ENCODE results near the gene HHIP.

HHIP gene

GRCh38 chr4:144703494-144703893, 57.5 kb downstream of the HHIP start:
- no peak for DNase-seq (ENCODE audit: low read depth in 1 of 2, low spot score in 1 of 2)

GRCh38 chr4:144705601-144706590, 59.9 kb downstream of the HHIP start:
- no peak for DNase-seq (ENCODE audit: low read depth in 1 of 2, low spot score in 1 of 2)

GRCh38 chr4:144709159-144709558, 63.2 kb downstream of the HHIP start:
- DNase-seq (ENCODE audit: low read depth in 1 of 2, low spot score in 1 of 2) = no peak

- DNase-seq (ENCODE audit: low read depth in 1 of 2, low spot score in 1 of 2) = no peak
Observed at GRCh38 chr4:144709793-144710525, 64.0 kb downstream of the HHIP start.

- DNase-seq (ENCODE audit: low read depth in 1 of 2, low spot score in 1 of 2) = no peak
Observed at GRCh38 chr4:144710526-144710912, 64.6 kb downstream of the HHIP start.

GRCh38 chr4:144711700-144712456, 65.9 kb downstream of the HHIP start:
- no peak for DNase-seq (ENCODE audit: low read depth in 1 of 2, low spot score in 1 of 2)

- no peak for DNase-seq (ENCODE audit: low read depth in 1 of 2, low spot score in 1 of 2)
Observed at GRCh38 chr4:144712775-144713174, 66.8 kb downstream of the HHIP start.

- DNase-seq (ENCODE audit: low read depth in 1 of 2, low spot score in 1 of 2) = no peak
Observed at GRCh38 chr4:144714166-144714565, 68.2 kb downstream of the HHIP start.

- no peak for DNase-seq (ENCODE audit: low read depth in 1 of 2, low spot score in 1 of 2)
Observed at GRCh38 chr4:144715230-144715629, 69.3 kb downstream of the HHIP start.

- no peak for DNase-seq (ENCODE audit: low read depth in 1 of 2, low spot score in 1 of 2)
Observed at GRCh38 chr4:144716778-144717177, 70.8 kb downstream of the HHIP start.

- no peak for DNase-seq (ENCODE audit: low read depth in 1 of 2, low spot score in 1 of 2)
Observed at GRCh38 chr4:144718958-144719512, 73.1 kb downstream of the HHIP start.

- DNase-seq (ENCODE audit: low read depth in 1 of 2, low spot score in 1 of 2) = no peak
Observed at GRCh38 chr4:144720491-144720890, 74.5 kb downstream of the HHIP start.

- no peak for DNase-seq (ENCODE audit: low read depth in 1 of 2, low spot score in 1 of 2)
Observed at GRCh38 chr4:144721994-144722393, 76.0 kb downstream of the HHIP start.

- no peak for DNase-seq (ENCODE audit: low read depth in 1 of 2, low spot score in 1 of 2)
Observed at GRCh38 chr4:144723471-144723870, 77.5 kb downstream of the HHIP start.

GRCh38 chr4:144729175-144729574, 83.2 kb downstream of the HHIP start:
- DNase-seq (ENCODE audit: low read depth in 1 of 2, low spot score in 1 of 2) = no peak

- no peak for DNase-seq (ENCODE audit: low read depth in 1 of 2, low spot score in 1 of 2)
Observed at GRCh38 chr4:144732584-144733428, 86.8 kb downstream of the HHIP start.

GRCh38 chr4:144733566-144733965, 87.6 kb downstream of the HHIP start:
- DNase-seq (ENCODE audit: low read depth in 1 of 2, low spot score in 1 of 2) = no peak

- DNase-seq (ENCODE audit: low read depth in 1 of 2, low spot score in 1 of 2) = no peak
Observed at GRCh38 chr4:144734522-144734921, 88.6 kb downstream of the HHIP start.

GRCh38 chr4:144738649-144739048, 92.7 kb downstream of the HHIP start:
- no peak for DNase-seq (ENCODE audit: low read depth in 1 of 2, low spot score in 1 of 2)

GRCh38 chr4:144739511-144740033, 93.6 kb downstream of the HHIP start:
- DNase-seq (ENCODE audit: low read depth in 1 of 2, low spot score in 1 of 2) = no peak
